A549 (cell line): ENCODE measurements around the gene TCF4.

ENCODE experiments used
- CBX2 ChIP-seq: fragments of 200-600 bp; sonication (generic); IDR thresholded peaks from 2 replicates; pipeline ENCODE4 v1.6.1; 2016; ENCODE audit warnings: low read depth, mild to moderate bottlenecking, borderline replicate concordance
- CTCF ChIP-seq: fragments of >200 bp; sonication (Bioruptor Twin); formaldehyde crosslinking; IDR thresholded peaks from 3 replicates; pipeline ENCODE4 v1.5.1; 2016
- E2F6 ChIP-seq: IDR thresholded peaks from 2 replicates; pipeline ENCODE4 v1.6.1; 2012; ENCODE audit warnings: low read depth, borderline replicate concordance
- EHMT2 ChIP-seq: fragments of 200-600 bp; sonication (generic); IDR thresholded peaks from 2 replicates; pipeline ENCODE4 v1.6.1; 2016; ENCODE audit warnings: antibody characterized with exemption, low read depth, mild to moderate bottlenecking, moderate library complexity
- MAX ChIP-seq: IDR thresholded peaks from 2 replicates; pipeline ENCODE4 v1.6.1; 2012
- POLR2A ChIP-seq: IDR thresholded peaks from 2 replicates; pipeline ENCODE4 v1.6.1; 2012; ENCODE audit warnings: mild to moderate bottlenecking, low read length
- RFX5 ChIP-seq: fragments of 450-650 bp; IDR thresholded peaks from 2 replicates; pipeline ENCODE4 v1.7.1; 2014; ENCODE audit warnings: antibody characterized with exemption, mild to moderate bottlenecking, moderate library complexity

- TF ChIP-seq CBX2 (no peak), CTCF (no peak), RFX5 (no peak), POLR2A (no peak), EHMT2 (no peak), MAX (no peak), E2F6 (no peak)
These were observed 266.5 kb downstream of the TCF4 start for GRCh38 chr18:55321265-55322177.
